Stimulated activated CD8-positive, alpha-beta memory T cell treated with anti-CD3 and anti-CD28 coated beads, Interleukin-7, amount 100 ng/mL, for 48 hours (primary cell): ENCODE data around the gene FRMD1.

ENCODE experiments used
- DNase-seq, 2 donors: peaks; one replicate each; pipeline ENCODE4 v3.0.0-alpha.2; 2020; ENCODE audit warnings: low read depth in 1 of 2; ENCODE audit errors: extremely low read depth in 1 of 2

Gene FRMD1

GRCh38 chr6:168056892-168057527 is 22.0 kb downstream of the FRMD1 start:
- DNase-seq, result no peak

DNA sequence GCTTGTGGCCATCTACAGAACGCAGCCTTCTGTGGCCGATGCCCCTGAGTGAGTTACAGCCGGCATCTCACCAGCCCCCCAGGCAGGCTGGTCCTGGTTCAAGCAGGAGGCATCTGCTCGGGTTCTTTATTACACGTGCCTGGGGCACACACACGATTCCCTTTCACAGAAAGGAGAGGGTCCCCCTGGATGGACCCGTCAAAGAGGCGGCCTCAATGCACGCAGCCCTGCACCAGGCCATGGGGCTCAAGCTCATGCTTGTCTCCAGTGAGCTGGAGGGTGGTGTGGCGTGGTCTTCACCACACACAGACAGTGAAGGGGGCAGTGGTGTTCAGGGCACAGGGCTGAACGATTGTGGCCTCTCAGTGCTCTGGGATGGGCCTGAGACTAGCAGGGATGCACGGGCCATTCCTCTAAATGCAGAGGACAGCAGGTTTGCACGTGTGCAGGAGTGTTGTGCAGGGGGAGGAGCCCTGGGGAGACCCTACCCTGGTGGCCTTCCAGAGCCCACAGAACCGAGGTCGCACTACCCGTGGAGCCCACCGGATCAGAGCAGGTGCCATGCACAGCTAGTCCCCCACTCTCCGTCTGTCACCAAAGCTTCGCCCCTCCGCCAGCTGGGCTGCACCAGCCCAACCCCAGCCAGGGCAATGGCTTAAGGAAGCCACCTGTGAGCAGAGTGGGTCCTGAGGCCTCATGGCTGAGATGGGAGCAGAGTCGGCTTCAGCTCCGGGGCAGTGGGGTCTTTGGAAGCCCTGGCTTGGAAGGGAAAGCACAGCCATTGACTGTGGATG is 23.1 kb downstream of the FRMD1 start:
- DNase-seq, result no peak

DNA sequence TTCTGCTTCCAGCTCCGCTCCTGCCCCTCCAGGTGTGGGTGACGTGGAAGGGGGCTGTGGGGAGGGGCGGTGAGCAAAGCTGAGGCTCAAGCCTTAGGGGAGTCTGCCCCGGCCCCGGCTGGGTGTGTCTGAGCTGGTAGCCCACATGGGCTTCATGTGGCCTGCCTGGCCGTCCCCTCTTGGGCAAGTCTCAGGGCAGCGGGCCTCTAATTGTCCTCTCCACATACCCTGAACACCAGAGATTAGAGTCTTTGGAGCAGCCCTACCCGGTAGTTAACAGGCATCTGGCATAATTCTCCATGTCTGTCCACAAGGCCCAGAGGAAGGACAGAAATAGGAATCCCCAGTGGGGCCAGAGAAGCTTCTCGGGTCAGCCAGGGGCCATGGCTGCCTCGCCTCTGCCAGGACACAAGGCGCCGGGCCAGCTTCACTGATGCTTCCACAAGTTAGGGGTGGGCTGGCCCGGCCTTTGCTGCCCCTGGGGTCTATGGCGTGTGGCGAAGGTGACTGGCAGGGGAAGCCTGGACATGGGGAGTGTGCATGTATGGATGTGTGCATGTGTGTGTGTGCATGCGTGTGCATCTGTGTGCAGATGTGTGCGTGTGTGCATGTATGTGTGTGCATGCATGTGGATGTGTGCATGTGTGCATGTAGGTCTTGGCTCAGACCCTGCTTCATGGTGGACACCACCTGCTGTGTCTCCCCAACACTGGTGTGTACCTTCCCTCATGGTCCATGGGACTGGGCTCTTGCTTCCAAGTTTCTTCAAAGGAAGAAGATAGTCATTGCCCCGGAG is 24.0 kb downstream of the FRMD1 start:
- no peak for DNase-seq

GRCh38 chr6:168053957-168054471 is 25.0 kb downstream of the FRMD1 start:
- DNase-seq, result no peak

DNA sequence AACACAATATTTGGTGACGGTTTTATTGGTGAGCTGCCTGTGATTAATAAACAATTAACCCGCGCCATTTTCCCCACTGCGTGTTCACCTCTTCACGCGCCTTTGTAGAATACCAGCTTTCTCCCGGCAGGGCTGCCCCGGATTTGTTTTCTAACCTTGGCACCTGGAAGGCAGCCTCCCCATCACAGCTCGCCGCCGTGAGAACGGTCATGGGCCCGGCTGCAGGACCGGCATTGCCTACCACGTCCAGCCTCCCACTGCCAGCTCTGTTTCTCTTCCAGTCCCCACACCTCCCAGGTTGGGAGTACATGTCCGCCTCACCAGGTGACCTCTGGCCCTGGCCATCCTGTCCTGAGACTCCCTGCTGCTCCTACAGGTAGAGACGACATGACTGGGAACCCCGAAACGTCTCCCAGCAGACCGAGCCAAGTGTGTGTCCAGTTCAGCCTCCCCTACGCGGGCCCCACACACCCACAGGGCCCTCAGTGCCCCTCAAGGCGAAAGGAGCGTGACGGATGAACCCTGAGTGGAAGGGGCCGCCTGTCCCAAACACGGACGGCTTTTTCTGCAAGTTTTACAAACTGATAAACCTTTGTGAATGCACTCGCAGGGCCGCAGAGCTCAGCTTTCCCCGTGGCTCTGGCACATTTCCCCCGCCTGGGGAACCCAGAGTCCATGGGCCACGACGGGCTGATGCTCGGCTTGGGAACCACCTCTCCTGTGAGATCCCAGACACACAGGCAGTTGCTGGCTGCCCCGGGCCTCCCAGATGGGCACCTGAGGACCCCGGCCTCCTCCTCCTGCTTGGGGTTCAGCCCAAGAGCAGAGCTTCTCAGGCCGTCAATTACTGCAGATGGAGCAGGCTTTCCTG is 25.7 kb downstream of the FRMD1 start:
- no peak for DNase-seq

GRCh38 chr6:168052291-168052891 is 26.6 kb downstream of the FRMD1 start:
- no peak for DNase-seq

GRCh38 chr6:168051648-168052047 is 27.4 kb downstream of the FRMD1 start:
- no peak for DNase-seq

DNA sequence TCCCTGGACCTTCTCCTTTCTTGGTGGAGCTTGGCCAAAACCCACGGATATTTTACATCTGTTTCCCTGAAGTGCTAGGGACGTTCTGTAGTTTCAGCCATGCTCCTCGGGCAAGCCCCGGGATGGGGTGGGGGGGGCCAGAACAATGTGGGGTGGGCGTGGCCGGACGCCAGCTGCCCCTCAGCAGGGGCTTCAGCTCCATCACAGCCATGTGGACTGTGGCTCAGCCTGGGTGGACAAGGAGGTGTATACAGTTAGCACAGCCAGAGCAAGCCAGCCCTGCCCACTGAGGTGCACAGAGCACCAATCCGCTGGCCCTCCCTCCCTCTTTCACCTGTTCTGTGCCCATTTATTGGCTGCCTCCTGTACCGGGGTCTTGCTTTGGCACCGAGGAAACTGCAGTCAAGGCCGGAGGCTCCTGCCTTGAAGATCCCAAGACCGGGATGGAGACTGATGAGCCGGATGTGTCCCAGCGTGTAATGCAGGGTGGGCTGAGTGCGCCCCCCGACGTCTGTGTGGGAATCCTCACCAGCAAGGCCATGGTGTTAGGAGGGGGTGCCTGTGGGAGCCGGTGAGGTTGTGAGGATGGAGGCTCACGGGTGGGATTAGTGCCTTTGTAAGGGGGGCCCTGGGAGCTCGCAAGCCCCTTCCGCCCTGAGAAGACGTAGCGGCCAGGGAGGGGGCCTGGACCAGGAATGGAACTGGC is 28.0 kb downstream of the FRMD1 start:
- DNase-seq, result no peak

- no peak for DNase-seq
Measured at GRCh38 chr6:168050225-168050880, 28.7 kb downstream of the FRMD1 start.

- no peak for DNase-seq
Measured at GRCh38 chr6:168049706-168050224, 29.2 kb downstream of the FRMD1 start.

GRCh38 chr6:168049277-168049676 is 29.7 kb downstream of the FRMD1 start:
- no peak for DNase-seq

- DNase-seq, result no peak
Measured at GRCh38 chr6:168048724-168049025, 30.3 kb downstream of the FRMD1 start.

DNA sequence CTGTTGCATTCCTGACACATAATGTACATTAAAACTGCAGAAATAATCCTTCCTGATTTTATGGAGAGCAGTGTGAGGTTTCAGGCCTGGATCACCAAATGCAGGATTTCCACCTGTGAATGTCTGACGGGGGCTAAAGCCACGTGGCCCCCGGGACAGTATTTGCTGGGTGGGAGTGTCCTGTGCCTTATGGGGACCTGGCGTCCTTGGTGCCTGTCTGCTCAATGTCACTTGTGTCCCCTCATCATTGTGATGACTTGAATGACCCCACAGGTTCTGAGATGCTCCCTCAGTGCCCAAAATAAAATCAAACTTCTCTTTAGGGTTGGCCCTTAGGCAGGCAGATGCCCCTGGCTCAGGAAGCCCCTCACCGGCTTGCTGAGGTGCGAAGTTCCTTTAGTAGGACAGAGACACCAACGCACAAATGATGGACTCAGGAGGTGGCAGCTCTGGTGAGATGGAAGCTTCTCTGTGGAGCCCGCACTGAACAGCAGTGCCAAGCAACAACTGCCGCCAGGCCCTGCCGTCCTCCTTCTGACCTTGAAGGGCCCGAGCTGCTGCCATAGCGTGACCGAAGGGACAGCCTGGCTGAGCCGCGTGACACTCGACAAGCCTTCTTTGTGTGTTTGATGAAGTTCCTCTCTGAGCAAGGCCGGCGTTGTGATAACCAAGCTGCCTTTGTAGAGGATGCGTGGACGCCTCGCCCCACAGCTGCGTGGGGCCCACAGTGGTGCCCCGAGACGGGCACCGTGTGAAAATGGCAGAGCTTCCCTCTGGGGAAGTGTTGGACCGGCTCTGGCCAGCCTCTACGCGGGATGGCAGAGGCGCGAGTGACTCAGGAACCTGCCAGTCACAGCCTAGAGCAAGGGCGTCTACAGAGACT is 30.9 kb downstream of the FRMD1 start:
- DNase-seq, result no peak

DNA sequence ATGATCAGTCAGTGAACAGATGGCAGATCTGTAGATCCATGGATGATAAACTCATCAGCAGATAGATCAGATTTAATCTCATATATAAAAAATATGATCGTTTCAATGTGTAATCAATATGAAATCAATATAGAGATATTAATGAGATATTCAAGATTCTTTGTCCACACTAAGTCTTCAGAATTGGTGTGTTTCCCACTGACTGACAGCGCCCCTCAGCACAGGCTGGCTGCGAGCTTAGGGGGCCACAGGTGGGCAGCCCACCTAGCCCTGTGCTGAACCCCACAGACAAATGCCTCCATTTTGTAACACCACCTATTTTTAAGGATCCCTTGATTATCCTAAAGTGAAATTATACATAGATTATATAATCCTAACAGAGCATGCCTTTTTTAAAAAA is 32.3 kb downstream of the FRMD1 start:
- DNase-seq, result no peak

DNA sequence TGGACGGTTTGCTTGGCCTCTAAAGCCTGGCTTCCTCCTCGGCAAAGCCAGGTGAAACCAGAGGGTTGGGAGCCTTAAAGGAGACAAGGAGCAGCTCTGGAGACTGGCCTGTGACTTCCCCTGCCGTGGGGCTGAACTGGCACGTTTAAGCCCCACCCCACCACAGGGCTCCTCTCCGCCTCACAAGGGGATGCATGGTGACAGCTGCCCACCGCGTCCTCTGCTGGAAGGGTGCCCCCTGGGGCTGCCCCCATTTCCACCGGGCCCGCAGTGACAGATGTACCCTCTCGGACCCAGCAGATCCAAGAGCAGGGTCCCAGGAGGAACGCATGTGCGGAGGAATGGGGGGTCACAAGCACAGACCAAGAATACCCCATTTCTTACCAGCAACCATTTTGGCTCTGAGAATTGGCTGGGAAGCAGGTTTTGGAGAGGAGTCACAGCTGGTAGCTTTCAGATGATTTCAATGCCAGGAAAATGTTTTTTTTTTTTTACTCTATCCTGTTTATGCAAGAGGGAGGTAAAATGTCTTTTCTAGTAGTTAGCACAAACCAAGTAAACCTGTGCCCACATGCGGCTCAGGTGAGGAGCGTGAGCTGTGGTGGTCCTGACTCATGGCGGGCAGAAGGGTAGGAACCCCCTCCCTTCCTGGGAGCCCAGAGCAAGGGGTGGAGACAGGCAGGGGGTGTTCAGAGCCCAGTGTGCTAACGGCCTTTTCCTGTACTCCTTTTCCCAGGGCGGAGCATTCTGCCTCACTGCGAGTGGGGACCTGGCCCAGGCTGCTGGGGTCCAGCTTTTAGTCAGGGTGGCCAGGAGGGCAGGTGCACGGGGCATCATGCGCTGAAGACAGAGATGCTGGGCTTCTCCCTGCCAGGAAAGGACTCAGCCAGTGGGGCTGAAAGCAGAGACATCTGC is 33.0 kb downstream of the FRMD1 start:
- no peak for DNase-seq

- no peak for DNase-seq
Measured at GRCh38 chr6:168045141-168045691, 33.8 kb downstream of the FRMD1 start.
